ENCODE data around the gene HBE1. TPM values are rescaled to one million over a fixed set of nuclear protein-coding genes. Genes with fewer than 3 reads are reported as not detected.

Gene HBE1
- total RNA-seq, 1 donor from 2014 or later, result not detected

GRCh38 chr11:5234381-5234834 lies 35.3 kb downstream of the HBE1 start, which contains the start of gene HBD:
Gene HBD, minus strand, starts transcription at chr11:5234483. Its CDS starts 50 bp downstream, at chr11:5234433.
- no peak for TF ChIP-seq CTCF (IDR thresholded peaks at IDR 0.05)
- no peak within 1 kb of the TSS for H3K27ac ChIP-seq
- intact Hi-C loops (cut with DNase I), result no loop called here
- no peak within 1 kb of the TSS for H3K4me3 ChIP-seq
- H3K27me3 ChIP-seq, result no peaks in the 10 kb centered on the region
- no peaks in the 10 kb centered on the region for H3K4me1 ChIP-seq
- DNase-seq, result no peak
- no peak for ATAC-seq
- H3K36me3 ChIP-seq, result no peaks in the 10 kb centered on the region
- no peaks in the 10 kb centered on the region for H3K9me3 ChIP-seq

GRCh38 chr11:5233307-5233706 lies 36.4 kb downstream of the HBE1 start:
- Histone ChIP-seq H3K4me3 (no peak overlapping the region), H3K4me1 (no peaks in the 10 kb centered on the region), H3K36me3 (no peaks in the 10 kb centered on the region), H3K27ac (no peak overlapping the region), H3K27me3 (no peaks in the 10 kb centered on the region), H3K9me3 (no peaks in the 10 kb centered on the region)
- ATAC-seq, result no peak
- intact Hi-C loops (cut with DNase I), result no loop called here
- TF ChIP-seq CTCF (IDR thresholded peaks at IDR 0.05), result no peak
- no peak for DNase-seq

GRCh38 chr11:5232821-5233220 lies 36.9 kb downstream of the HBE1 start:
- Histone ChIP-seq H3K4me3 (no peak overlapping the region), H3K27me3 (no peaks in the 10 kb centered on the region), H3K4me1 (no peaks in the 10 kb centered on the region), H3K36me3 (no peaks in the 10 kb centered on the region), H3K27ac (no peak overlapping the region), H3K9me3 (no peaks in the 10 kb centered on the region)
- no peak for TF ChIP-seq CTCF (IDR thresholded peaks at IDR 0.05)
- intact Hi-C loops (cut with DNase I), result no loop called here
- no peak for DNase-seq
- ATAC-seq, result no peak

GRCh38 chr11:5232176-5232575 lies 37.6 kb downstream of the HBE1 start:
- H3K4me1 ChIP-seq, result no peaks in the 10 kb centered on the region
- intact Hi-C loops (cut with DNase I), result no loop called here
- H3K9me3 ChIP-seq, result no peaks in the 10 kb centered on the region
- DNase-seq (no peak), ATAC-seq (no peak)
- H3K27me3 ChIP-seq, result no peaks in the 10 kb centered on the region
- H3K36me3 ChIP-seq, result no peaks in the 10 kb centered on the region
- no peak for TF ChIP-seq CTCF (IDR thresholded peaks at IDR 0.05)
- no peak overlapping the region for H3K27ac ChIP-seq
- H3K4me3 ChIP-seq, result no peak overlapping the region

GRCh38 chr11:5231111-5231510 lies 38.6 kb downstream of the HBE1 start:
- Histone ChIP-seq H3K36me3 (no peaks in the 10 kb centered on the region), H3K27ac (no peak overlapping the region), H3K27me3 (no peaks in the 10 kb centered on the region), H3K4me3 (no peak overlapping the region), H3K4me1 (no peaks in the 10 kb centered on the region), H3K9me3 (no peaks in the 10 kb centered on the region)
- intact Hi-C loops (cut with DNase I), result no loop called here
- TF ChIP-seq CTCF (IDR thresholded peaks at IDR 0.05), result no peak
- ATAC-seq (no peak), DNase-seq (no peak)

- H3K4me1 ChIP-seq, result no peaks in the 10 kb centered on the region
- H3K27ac ChIP-seq, result no peak overlapping the region
- ATAC-seq, result no peak
- H3K36me3 ChIP-seq, result no peaks in the 10 kb centered on the region
- DNase-seq, result no peak
- H3K27me3 ChIP-seq, result no peaks in the 10 kb centered on the region
- no peak overlapping the region for H3K4me3 ChIP-seq
- intact Hi-C loops (cut with DNase I), result no loop called here
- no peak for TF ChIP-seq CTCF (IDR thresholded peaks at IDR 0.05)
- H3K9me3 ChIP-seq, result no peaks in the 10 kb centered on the region
These were observed 39.5 kb downstream of the HBE1 start for GRCh38 chr11:5230266-5230665.
